Hippocampal formation (tissue), 2 donors: ENCODE measurements around the gene LRRC46.
A peak's percentile ranks its signal among the peaks of the same experiment; 100 is the strongest.

Experiments
- DNase-seq, 2 donors: peaks; one replicate each; lab custom pipeline; 2025; lab: John Stamatoyannopoulos, UW

The LRRC46 gene, protein sequence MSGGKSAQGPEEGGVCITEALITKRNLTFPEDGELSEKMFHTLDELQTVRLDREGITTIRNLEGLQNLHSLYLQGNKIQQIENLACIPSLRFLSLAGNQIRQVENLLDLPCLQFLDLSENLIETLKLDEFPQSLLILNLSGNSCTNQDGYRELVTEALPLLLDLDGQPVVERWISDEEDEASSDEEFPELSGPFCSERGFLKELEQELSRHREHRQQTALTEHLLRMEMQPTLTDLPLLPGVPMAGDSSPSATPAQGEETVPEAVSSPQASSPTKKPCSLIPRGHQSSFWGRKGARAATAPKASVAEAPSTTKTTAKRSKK

DNA sequence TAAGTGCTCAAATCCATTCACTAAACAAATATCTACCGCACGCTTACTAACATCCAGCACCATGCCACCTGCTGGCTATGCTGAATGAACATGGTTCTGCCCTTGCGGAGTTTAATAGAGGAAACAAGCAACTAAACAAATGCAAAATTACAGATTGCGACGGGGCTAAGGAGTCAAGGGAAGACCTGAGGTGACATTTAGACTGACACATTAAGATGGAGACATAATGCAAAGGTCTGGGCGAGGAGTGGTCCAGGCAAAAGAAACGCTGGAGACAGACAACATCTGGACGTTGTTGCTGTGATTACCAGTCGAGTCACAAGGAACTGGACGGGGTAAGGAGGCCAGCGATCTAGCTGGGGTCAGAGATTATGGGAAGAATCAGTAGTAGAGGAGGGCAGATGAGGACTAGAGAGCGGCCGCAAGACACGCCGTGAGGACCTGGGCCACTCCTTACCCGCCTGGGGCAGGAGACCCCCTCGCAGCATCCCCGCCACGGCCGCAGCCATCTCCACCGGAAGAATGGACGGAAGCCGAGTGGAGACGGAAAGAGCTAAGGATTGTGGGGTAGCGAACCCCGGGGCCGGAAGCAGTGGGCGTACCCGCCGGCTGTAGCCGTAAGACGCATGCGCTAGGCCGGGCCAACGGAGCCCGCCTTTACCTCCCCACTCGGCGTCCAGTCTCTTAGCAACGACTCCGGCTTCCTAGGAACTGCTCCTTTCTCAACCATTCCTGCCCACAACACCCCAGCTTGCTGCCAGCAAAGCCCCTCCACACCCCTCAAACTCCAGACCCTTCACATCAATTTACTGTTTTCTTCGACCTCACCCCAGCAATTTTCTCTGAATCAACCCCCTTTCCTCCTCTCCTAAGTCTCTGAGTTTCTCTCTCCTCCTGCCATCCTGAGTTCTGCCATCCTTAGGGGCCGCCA, at the start of gene LRRC46, which contains the start of gene MRPL10:
Gene LRRC46 (plus strand): TSS at position 668 of the 931 bp plus-strand sequence. CDS start 320 bp downstream, outside the sequence.
Gene MRPL10 (minus strand): TSS at position 539 of the 931 bp plus-strand sequence. CDS start 30 bp downstream, at position 509.
- DNase-seq = peak; percentile 82 to 87

DNA sequence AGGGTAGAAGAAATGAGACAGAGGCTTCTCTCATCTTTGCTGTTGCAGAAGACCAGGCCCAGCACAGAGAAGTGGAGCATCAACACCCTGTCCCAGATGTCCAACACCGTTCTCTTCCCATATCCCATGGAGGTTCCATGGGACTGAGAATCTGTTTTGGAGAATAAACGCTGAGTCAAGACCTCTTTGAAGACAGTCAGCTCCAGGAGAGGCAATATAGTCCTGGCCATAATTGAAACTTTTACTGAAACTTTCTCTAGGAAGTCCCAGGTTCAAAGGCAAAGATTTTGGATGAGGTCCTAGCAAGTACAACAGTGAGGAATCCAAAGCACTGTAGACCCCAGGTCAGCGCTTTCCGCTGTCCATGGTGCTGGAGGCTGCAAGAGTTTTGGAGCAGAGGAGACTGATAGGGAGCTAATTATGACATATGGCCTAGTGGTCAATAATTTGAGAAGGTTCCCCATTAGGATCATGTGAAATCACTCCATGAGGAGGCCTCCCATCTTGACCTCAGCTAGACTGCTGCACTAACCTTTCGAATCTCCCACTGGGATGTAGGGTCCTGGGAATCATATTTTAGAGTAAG, 45.8 kb upstream of the LRRC46 start:
- DNase-seq = no peak

DNA sequence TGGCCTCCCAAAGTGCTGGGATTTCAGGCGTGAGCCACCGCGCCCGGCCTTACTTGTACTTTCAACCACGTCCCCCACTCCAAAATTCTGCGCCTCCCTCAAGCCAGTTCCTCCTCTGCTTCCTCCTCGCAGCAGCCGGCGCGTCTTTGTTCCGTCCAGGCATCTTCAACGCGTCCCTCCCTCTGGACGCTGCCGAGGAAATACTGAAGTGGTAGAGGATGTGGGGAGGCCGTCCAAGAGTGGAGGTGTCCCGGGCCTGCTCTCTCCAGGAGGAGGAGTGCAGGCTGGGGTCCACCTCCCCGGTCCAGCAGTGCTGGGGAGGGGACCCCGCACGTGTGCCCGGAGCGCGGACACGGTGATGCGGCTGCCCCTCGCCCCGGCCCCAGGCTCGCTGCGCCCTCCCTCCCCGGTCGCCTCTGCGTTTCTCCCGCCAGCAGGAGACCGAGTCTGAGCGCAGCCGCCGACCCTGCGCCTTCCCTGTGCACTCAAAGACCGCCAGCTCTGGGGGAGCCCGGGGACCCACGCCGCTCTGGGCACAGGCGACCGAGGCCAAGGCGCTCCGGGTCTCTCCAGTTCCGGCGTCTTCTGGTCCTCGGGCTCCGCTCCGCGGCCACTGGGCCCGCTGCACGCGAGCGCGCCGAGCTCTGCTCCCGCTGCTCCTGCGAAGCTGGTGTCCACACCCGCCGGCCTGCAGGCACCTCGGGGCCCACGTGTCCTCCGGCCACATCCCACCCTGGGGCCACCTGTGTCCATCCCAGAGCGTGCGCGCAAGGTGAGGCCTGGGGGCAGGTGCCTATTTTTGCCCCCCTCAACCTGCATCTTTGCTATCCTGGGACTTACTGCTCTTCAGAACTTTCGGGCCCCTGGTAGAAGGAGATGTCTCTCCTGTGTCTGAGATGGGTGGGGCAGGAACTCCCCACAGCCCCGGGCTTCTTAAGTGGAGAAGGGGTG, 41.6 kb upstream of the LRRC46 start:
- DNase-seq = peak in 1 of 2 donors; percentile 16

- no peak for DNase-seq
These were observed 40.4 kb upstream of the LRRC46 start for GRCh38 chr17:47791025-47791424.

DNA sequence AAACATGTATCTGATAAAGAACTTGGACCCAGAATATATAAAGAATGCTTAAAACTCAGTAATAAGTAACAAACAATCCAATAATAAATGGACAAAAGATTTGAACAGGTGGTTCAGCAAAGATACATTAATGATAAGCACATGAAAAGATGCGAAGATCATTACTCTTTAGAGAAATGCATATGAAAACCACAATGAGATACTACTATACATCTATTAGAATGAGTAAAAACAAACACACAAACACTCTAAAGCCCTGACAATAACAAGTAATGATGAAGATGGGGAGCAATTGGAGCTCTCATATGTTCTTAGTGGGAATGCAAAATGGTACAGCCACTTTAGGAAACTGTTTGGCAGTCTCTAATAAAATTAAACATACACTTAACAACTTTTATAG, 39.0 kb upstream of the LRRC46 start:
- DNase-seq = no peak

DNA sequence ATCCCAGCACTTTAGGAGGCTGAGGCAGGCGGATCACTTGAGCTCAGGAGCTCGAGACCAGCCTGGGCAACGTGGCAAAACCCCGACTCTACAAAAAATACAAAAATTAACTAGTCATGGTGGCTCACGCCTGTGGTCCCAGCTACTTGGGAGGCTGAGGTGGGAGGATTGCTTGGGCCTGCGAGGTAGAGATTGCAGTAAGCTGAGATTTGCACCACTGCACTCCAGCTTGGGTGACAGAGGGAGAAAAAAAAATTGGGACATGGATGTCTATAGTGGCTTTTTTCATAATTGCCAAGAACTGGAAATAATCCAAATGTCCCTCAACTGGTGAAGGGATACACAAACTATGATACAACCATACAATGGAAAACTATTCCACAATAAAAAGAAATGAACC, 38.5 kb upstream of the LRRC46 start:
- DNase-seq = no peak

DNA sequence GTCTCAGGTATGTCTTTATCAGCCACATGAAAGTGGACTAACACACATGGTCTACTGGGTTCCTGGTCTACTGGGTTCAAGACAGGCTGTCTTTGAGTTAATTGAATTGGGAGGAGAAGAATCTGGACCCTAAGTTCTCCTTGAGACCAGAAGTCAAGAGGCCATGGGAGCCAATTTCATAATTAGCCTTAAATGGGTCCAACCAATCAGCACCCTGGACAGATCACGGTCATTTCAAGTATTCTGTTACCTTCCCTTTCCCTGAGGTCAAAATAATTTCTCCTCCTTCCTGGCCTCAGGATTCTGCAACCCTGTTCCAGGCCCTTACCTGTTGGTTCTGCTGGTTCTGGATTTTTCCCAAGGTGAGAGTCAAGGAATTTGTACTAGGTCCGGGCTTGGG, 33.7 kb upstream of the LRRC46 start:
- no peak for DNase-seq

- DNase-seq = no peak
These were observed 30.8 kb upstream of the LRRC46 start for GRCh38 chr17:47800686-47801085.

DNA sequence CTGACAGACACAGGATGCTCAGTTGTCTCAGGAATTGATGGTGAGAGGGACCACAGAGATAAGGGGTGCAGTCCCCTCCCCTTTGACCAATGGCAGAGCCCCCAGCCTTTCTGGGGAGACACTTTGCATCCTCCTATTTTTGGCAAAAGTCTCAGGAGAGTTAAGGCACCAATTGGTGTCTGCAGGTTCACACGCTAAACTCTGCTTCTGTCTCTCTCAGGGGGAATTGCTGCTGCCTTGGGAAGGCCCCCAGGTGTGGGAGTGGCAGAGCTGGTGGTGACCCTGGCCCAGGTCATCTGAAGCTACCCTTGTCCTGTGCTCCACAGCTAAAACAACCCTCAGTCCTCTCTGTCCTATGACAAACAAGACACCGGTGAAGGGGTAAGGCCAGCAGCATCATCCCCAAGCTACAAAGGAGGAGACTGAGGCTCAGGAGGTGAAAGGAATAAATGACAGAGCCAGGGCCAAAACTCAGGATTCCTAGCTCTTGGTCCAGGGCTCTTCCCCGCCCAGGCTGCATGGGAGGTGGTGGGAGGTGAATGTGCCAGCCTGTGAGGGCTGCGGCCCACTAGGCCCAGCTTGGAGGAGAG, 30.2 kb upstream of the LRRC46 start:
- DNase-seq = no peak

DNA sequence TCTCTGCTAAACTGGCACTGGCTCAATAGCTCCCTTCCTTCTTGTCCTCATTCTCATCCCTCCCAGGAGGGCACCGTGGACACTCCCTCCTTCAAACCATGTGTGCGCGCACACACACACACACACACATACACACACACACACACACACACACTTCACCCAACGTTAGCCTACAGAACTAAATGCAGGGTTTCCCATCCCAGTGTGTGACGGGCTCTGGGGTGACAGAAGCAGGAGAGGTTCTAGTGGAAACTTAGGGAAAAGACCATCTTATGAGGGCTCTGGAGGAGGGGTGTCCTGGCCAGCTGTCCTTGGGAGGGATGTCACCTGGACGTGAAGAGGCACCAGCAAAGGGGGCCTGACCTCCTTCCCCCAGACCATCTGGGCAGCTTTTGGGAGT, 29.6 kb upstream of the LRRC46 start:
- no peak for DNase-seq

DNA sequence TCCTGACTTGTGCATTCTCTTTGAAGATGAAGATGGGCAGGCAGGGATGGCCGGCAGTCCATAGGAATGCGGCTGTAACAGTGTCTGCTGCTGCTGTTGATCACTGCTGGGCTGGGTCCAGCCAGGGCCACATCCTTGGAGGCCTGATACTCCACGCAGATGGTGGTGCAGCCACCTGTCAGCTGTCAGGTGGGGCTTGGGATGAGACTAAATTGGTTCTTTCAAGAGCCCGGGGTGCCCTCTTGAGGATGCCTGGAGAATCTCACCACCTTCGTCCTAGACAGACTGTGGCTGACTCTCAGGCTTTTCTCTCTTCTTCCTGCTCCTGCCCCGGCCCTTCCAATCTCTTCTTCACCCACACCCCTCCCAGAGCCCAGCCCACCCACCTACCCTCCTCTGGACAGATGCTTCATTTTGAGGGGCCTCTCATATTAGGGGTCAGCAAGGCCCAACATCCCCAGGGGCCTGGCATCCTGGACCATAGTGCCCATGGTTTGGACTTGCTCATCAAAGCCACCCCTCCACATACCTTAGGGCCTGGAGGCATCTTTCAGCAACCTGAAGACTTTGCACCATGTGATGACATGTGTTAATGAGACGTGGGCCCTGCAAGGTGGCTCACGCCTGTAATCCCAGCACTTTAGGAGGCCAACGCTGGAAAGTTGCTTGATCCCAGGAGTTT, 29.0 kb upstream of the LRRC46 start:
- no peak for DNase-seq

- no peak for DNase-seq
These were observed 28.3 kb upstream of the LRRC46 start for GRCh38 chr17:47803201-47803600.

GRCh38 chr17:47803751-47804150, 27.7 kb upstream of the LRRC46 start:
- DNase-seq = no peak

- no peak for DNase-seq
These were observed 27.0 kb upstream of the LRRC46 start for GRCh38 chr17:47804461-47804860.

DNA sequence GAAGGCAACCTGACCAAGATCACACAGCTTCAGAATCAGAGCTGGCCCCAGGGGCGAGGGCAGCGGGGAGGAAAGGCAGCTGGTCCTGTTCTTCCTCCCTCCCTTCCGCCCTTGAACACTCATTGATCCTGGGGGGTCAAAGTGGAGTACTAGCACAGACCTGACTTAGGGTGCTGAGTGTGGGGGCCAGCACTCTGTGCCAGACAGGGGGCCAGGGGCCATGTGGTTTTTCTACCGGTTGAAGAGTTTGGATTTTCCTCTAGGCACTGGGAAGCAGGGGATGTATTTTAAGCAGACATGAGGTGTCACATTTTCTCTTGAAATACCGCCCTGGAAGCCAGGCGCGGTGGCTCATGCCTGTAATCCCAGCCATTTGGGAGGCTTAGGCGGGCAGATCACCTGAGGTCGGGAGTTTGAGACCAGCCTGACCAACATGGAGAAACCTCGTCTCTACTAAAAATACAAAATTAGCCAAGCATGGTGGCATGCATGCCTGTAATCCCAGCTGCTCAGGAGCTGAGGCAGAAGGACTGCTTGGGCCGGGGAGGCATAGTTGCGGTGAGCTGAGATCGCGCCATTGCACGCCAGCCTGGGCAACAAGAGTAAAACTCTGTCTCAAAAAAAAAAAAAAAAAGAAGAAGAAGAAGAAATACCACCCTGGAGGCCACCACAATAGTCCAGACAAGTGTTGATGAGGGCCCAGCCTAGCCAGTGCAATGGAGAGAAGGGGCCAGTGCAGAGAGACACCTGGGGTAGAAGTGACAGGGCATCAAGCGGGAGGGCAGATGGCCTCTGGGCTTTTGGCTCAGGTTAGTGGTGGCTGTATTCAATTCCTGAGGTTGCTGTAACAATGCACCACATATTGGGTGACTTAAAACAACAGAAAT, 25.2 kb upstream of the LRRC46 start:
- no peak for DNase-seq

DNA sequence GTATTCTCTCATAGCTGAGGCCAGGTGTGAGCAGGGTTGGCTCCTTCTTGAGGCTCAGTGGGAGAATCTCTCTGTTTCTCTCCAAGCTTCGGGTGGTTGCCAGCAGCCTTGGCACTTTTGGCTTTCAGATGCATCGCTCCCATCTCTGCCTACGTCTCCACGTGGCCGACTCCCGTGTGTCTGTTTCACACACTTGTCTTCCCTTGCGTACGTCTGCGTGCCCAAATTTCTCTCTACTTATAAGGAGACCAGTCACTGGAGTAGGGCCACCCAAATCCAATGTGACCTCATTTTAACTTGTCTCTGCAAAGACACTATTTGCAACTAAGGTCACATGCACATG, 24.6 kb upstream of the LRRC46 start:
- no peak for DNase-seq

DNA sequence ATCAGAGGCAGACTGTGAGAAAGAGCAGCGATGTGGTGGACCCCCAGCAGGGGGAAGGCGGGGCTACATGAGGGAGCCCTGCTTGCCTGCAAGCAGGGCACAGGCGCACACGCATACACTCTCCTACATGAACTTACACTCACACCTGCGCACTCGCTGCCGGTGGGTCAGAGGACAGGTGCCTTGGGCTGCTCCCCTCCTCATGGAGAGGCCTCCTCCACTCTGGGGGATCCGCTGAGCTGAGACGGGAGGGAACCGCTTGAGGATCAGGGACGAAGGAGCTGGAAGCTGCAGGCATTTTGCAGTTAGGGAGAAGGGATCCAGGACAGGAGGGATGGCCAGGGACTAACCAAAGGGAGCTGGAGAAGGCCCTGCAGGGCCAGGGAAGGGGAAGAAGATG, 24.0 kb upstream of the LRRC46 start:
- no peak for DNase-seq

GRCh38 chr17:47808036-47808829, 23.2 kb upstream of the LRRC46 start:
- DNase-seq = no peak
